Measurements from ENCODE around the gene BMI1.

Gene BMI1

DNA sequence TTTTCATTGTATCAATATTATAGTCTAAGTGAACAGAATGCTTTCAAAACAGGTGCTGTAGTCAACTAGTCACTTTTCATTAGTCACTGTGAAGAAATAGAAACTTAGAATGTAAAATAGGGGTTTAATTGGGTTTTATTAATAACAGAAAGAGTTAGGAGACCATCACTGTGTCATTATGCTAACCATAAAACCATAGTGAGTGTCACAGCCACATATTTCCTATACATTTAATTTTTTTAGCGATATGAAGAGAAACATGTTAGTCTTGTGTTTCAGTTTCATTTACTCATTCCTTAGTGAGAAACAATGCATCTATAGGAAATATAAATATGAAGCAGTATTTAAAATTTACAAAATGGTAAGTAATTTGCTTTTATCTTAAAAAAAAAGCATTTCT is 46.6 kb downstream of the BMI1 start:
- no peak for DNase-seq (ENCODE audit: low spot score)

DNA sequence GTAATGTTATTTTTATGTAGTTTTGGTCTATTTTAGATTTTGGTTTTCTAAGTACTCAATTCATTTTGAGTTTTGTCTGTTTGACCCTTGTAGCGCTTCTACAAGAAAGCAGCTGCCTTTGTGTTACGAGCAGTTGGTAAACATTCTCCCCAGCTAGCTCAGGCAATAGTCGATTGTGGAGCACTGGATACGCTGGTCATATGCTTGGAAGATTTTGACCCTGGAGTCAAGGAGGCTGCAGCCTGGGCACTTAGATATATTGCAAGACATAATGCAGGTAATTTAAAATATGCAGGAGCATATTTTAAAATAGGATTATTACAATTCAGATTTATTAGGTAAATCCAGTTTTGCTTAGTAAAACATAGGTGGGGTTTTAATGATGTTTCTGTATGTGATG is 47.5 kb downstream of the BMI1 start:
- DNase-seq (ENCODE audit: low spot score) = no peak

DNA sequence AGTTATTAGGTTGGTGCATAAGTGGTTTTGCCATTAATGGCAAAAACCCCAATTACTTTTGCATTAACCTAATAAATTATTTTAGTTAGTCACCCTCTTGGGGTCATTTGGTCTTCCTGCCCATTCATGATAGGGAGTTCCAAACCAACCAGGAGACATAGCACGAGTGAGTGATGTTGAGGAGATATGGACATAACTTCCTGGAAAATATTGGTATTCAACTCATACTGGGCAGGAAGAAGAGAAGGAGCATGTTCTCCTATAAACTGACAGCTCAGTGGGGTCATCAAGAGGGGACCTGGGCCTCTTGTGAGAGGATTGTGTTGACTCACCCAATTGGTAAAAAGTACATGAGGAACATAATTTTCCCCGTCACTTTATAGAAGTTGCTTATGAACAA is 48.1 kb downstream of the BMI1 start:
- no peak for DNase-seq (ENCODE audit: low spot score)

- no peak for DNase-seq (ENCODE audit: low spot score)
Measured at GRCh38 chr10:22369434-22370072, 48.7 kb downstream of the BMI1 start.

DNA sequence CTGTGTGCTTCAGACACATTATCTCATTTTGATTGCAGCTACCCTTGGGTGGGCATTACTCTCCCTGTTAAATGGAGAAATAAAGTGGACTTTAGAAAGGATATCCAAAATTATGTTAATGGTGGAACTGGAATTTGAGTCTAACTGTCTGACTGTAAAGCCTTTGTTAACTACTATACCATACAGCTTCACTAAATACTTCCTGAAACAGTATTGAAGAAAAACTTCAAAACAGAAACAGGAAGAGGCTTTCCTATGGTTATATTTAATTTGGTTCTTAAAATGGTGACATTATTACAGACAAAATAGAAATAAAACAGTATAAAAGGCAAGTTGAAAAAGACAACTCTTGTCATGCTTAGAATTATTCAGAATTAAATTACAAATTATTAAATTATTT is 49.4 kb downstream of the BMI1 start:
- no peak for DNase-seq (ENCODE audit: low spot score)

DNA sequence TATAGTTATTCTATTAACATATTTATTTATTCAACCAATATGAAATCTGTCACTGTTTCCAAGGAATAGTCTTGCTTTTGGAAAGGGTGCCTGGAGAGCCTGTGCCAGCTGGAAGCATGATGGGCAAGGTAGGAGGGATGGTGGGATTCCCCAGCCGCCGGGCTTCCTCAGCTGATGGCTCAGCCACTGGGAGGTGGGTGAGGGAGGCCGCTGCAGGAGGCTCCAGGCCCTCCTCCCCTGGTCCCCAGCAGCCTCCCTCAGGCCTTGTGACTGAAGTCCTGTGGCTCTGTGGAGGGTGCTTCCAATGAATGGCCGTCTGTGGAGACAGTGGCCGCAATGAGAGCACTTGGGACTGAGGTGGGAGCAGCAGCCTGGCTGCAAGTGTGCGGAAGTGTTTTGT is 51.4 kb downstream of the BMI1 start:
- DNase-seq (ENCODE audit: low spot score) = no peak

- DNase-seq (ENCODE audit: low spot score) = peak; percentile 2
Measured at GRCh38 chr10:22372917-22373316, 52.0 kb downstream of the BMI1 start.

DNA sequence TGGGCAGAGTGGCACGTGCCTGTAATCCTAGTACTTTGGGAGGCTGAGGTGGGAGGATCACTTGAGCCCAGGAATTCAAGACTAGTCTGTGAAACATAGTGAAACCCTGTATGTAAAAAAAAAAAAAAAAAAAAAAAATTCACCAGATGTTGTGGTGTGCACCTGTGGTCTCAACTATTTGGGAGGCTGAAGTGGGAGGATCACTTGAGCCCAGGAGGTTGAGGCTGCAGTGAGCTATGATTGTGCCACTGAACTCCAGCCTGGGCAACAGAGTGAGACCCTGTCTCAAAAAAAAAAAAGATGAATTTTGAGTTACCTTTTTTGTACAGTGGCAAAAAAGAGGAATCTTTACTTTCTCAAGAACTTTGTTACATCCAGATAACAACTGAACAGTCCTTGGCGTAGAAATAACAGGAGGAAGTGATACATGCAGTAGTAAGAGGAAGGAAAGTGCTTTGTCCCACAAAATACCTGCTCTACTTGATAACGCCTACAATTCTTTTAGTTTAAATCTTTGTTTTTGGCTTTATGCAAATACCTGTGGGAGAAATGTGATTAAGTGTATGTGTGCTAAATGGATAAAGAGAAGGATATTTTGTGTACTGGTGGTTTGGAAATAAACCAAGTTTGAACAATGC is 53.7 kb downstream of the BMI1 start:
- no peak for DNase-seq (ENCODE audit: low spot score)

GRCh38 chr10:22379059-22379458 is 58.2 kb downstream of the BMI1 start:
- no peak for DNase-seq (ENCODE audit: low spot score)
